ENCODE measurements around the gene HOXD10.

HOXD10 gene

DNA sequence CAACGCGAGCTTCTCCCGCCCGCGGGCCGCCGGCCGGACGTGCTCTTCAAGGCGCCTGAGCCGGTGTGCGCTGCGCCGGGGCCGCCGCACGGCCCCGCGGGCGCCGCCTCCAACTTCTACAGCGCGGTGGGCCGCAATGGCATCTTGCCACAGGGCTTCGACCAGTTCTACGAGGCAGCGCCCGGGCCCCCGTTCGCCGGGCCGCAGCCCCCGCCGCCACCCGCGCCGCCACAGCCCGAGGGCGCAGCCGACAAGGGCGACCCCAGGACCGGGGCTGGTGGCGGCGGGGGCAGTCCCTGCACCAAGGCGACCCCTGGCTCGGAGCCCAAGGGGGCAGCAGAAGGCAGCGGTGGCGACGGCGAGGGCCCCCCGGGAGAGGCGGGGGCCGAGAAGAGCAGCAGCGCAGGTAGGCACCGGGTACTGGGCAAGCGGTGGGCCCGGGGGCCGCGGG, 8.8 kb upstream of the HOXD10 start:
- DNase-seq, result peak; percentile 48

DNA sequence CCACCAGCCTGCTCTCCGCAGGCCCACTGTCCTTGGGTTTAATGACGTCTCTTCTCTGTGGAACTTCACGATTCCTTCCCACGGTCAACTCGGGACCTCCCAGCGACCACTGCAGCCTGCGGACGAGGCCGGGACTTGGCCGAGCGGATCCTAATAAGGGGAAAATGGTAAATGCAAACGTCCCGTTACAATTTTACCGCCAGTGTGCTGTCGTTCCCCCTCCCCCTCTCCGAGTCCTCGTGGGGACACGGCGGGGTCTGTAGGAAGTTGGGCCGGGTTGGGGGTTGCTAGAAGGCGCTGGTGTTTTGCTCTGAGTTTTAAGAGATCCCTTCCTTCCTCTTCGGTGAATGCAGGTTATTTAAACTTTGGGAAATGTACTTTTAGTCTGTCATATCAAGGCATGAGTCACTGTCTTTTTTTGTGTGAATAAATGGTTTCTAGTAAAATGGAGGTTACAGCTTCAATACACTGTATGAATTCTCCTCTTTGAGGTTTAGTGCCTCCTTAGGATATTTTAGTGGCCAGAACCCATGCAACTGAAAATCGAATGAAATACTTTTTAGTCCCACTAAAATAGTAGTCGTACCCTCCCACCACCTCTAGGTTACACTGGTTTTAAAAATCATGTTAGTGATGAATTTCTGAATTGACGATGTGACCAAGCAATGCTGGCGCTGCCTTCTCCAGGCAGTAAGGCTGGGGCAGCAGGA, 7.2 kb upstream of the HOXD10 start:
- peak; percentile 39 for DNase-seq

DNA sequence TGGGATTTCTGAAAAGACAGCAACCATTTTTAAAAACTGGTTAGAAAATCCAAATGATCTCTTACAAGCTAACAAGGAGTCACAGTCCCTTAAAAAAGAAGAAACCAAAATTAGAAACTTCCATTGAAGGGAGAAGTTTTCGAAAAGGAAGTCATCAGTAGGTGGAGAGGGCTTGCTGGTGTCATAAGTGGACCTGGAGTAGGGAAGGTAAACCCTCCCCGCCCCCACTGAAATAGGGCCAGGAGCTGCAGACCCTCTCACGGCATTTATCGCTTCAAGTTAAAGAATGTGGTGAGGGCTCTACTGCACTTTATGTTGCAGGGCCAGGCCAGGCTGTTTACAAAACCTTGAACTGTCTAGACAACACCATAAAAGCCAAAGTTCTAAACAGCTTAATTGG, 6.6 kb upstream of the HOXD10 start:
- DNase-seq, result peak; percentile 13

DNA sequence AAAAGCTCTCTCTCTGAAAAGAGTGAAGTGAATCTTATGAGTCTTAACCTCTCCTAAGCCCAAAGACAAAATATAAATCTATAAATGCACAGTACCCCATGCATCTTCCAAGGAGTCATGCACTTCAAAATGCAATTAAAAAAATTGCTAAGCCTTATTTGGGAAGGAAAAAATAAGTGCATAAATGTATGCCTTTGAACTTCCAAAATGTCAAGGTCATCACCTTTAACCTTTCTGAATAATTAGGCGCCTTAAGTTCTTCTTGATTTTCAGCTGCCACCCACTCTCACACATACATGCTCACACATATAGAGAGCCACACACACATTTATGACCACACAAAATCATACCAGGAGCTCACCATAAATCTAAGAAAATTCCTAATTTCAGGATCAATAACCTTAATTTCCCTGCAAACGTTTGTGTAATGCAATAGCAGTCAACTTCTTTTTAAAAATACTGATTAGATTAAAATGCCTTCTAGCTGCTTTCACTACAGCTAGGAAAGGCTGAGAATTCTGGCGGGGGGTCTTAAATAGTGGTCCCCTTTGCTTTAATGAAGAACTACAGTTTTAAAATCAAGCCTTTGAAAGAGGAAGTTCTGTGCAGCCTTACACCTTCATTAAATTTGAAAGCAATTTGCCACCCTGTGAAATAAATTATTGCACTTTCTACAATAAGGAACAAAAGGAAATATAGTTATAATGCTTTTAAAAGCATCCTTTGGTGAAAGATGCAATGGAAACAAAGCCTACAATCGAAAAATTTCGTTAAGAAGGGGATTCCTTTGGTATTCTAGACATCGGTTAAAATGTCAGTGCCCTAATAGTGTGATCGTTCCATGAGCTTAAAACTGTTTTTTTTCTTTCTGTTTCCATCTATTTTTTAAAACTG, 5.9 kb upstream of the HOXD10 start:
- DNase-seq, result no peak

DNA sequence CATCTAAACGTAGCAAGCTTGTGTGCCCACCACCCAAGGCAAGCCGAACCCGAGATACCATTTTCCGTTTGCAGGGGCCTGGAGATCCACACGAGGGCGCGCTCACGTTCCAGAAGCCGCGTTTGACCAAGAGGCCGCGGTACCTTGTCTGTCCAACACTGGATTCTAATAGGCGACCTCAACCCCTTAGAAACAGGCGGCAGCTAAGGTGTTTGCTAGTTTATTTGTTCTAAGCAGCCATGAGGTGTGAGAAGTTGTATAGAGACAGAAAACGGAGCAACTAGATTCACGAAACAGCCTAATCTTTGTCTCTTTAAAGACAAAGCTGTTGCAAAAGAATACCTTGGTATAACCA, 5.3 kb upstream of the HOXD10 start:
- DNase-seq, result peak; percentile 78

DNA sequence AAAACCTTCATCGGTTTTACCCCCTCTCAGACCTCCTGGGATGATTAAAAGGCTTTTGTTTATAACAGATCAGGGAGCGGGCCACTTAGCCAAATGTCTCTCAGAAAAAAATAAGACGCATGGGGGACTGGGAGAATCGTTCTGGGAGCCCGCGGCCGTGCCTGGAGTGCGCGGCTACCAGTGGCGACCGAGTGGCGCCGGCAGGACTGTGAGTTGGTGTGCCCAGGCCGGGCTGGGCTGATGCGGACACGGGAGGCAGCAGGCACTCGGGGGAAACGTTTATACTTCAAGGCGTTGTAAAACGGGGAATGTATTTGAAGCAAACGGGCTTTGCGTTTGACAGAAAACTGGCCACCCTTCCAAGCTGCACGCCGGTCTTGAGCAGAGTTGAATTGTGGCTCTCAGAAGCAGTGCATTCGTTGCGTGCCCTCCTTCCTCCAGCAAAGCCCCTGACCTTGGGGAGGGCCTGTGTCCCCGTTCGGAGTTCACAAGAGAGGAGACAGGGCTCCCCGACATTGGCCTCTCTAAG, 4.7 kb upstream of the HOXD10 start:
- DNase-seq, result no peak

DNA sequence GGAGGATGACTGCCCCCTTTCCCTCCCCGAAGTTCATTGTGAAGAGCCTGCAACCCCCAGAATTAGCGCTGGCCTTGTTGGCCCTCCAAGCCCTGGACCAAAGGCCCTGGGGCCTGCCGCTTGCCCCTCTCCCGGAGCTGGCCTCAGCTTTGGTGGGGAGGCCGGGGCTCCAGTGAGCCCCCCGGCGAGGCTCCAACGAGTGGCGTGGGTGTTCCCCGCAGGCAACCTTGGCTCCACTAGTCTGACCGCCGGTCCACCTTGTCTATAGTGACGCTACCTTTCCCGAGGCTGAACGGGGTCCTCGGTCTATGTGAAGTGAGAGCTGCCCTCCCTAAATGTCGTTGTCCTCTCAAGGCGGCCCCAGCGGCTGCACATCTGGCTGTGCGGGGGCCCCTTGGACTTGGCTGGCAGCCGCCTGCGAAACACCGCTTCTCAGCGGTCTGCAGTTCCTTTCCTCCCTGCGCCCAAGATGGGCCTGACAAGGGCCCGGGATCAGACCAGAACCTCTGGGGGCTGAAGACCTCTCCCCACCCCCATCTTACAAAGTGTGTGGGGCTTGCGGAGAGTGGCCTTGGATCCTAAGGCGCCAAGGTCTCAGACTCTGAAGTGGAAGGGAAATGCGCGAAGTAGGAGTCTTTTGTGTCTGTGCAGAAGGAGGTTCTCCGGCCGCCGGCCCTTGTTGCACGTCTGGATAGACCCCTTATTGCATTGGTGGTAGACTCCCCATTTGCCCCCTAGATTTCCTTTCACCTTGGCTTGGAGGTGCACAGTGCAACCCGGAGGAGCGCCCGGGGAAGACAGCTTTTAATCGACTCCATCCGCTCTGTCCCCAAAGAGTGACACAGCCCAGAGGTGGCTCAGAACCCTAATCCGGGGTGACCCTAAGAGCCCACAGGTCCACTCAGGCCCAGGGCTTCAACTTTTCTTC, 3.9 kb upstream of the HOXD10 start:
- DNase-seq, result no peak

DNA sequence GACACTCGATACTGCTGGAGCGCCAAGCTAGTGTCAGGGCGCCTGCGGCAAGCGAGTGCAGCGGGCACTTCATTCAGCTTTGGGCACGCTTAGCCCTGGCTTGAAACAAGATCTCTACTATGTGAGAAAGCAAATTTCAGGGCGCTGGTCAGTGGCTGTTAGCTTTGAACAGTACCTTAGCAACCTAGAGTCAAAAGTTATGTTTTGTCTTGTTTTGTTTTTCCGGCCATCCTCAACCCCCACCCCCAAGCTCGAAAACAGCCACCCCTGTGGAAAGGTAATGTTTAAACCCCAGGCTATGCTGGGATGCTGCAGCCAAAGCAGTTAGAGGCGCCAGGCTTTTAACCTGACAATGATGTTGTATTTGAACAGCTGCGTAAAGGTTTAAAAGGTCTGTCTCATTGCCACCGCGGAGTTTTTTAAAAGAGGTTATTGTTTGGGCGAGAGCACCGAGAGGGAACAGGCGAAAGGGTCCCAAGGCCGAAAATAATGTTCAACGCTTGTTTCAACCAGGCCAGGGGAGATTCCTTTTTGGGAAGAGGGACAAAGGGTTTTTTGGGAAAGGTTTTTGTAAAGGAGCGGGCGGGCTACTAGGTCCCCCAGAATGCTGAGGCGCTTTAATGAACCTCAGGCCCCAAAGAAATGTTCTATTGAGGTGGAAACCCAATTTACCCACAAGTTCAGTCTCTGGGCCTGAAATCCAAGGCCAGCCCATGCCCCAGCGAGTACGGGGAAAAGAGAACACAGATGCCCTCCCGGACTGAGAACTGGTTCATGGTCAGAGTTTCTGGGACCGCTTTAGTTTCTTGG, 2.3 kb upstream of the HOXD10 start:
- DNase-seq, result no peak

DNA sequence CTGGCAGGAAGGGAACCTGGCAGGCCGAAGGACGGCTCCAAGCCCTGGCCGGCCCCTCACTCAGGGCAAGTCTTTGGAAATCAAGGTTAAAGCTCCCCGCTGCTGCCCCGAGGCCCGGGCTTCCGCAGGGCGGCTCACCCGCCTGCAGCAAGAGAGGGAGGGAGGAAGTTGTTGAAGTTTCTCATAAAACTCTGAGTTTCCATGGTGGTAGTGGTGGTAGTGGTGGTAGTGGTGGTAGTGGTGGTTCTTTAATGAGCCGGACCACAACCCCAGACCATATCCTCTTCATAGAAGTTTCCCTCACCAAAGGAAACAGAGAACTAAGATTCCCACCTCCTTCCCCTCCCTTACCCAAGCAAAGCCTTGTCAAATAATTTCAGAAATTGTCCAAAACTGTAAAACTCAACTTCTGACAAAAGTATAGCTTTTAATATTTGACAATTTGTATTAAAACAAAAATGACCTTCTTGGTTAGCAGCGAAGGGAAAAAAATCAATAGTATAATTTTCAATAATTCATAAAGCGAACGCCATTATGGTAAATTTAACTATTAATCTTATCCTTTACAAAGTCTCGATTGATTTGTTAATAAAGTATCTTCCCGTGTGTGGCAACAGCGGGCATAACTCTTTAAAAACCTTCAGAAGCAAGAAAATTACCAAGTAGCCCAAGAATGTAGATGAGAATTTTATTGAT, 1.5 kb upstream of the HOXD10 start:
- DNase-seq, result no peak

DNA sequence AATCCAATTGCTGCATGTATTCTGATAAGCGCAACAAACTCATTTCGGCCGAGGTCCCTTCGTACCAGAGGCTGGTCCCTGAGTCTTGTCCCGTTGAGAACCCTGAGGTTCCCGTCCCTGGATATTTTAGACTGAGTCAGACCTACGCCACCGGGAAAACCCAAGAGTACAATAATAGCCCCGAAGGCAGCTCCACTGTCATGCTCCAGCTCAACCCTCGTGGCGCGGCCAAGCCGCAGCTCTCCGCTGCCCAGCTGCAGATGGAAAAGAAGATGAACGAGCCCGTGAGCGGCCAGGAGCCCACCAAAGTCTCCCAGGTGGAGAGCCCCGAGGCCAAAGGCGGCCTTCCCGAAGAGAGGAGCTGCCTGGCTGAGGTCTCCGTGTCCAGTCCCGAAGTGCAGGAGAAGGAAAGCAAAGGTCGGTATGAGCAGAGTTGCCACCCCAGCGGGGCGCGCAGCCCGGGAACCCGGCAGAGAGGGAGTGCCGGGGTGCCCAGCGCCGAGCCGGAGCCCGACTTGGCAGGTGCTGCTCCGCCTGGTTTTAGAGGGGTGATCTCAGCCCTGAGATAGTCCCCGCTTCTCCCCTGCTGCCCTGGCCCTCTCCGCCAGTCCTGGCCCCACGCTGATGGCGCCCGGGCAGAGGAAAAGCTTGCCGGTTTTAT, 714 bp downstream of the HOXD10 start:
- no peak for DNase-seq

DNA sequence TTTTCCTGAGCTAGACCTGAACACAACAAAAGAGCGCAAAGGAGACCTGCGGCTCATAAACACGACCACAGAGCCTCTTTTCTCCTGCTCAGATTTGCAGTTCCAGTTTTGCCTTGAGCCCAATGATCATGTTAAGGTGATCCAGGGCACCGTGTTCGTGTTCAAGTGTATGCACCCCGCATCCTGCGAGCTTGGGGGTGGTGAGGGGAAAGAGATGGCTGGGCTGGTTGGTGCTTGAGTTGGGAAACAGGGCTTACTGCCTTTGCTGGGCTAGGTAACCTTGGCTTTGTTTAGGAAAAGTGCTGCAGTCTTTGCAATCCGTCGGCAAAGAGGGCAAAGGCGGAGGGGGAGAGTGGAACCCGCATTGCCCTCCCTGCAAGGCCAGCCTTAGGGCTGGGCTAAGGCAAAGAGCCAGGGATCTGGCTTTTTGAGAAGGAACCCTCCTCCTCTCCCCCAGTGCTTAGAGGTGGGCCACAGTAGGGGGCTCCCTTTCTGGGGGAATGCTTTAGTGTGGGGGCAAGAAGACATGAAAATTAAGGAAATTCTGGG, 1.3 kb downstream of the HOXD10 start:
- DNase-seq, result no peak

DNA sequence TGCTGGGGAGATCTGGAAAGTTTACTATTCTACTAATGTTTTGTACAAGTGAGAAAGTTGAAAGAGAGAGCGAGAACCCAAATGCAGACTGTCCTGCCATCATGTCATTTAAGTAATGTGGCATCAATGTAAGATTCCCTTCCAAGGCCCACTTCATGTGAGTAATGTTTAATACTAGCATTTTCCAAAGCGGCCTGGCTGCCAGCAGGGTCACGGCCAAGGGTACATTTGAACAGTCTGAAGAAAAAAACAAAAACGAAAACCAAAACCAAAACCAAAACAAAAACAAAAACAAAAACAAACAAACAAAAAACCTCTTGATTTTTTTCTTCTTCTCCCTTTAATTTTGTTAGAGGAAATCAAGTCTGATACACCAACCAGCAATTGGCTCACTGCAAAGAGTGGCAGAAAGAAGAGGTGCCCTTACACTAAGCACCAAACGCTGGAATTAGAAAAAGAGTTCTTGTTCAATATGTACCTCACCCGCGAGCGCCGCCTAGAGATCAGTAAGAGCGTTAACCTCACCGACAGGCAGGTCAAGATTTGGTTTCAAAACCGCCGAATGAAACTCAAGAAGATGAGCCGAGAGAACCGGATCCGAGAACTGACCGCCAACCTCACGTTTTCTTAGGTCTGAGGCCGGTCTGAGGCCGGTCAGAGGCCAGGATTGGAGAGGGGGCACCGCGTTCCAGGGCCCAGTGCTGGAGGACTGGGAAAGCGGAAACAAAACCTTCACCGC, 2.2 kb downstream of the HOXD10 start:
- DNase-seq, result peak; percentile 51

DNA sequence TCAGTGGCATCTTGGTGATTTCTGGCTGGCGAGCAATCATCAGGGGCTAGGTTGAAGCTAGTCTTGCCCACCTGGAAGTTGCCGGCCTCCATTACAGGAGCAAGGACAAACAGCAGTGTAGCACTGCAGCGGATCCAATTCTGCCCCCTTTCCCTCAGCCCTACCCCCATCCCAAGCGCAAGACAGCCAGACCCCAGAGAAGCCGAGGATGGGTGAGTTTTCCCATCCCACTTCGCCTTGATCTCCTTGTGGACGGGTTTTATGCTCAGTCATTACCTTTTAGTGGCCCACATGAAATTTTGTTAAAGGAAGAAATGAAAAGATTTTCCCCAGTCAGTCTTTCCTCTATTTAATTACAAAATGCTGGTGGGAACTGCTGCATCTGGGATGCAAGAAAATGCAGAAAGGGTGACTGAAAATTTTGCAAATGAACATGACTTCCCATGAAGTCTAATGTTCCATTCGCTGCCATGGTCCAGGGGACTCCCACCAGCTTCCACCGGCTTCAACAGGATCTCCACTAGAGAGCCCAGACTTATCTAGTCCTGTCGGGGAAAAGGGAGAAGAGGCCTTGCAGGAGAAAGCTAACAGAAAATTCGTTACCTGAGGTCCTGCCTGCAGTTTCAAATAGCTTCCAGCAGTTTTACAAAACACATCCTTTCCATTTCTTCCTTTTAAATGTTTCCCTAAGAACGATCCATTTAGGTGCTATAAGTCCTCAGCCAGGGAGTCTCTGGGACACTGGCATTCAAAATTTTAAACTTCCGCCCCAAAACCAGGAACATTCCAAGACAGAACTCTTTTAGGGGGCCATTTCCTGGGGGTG, 4.0 kb downstream of the HOXD10 start:
- no peak for DNase-seq

DNA sequence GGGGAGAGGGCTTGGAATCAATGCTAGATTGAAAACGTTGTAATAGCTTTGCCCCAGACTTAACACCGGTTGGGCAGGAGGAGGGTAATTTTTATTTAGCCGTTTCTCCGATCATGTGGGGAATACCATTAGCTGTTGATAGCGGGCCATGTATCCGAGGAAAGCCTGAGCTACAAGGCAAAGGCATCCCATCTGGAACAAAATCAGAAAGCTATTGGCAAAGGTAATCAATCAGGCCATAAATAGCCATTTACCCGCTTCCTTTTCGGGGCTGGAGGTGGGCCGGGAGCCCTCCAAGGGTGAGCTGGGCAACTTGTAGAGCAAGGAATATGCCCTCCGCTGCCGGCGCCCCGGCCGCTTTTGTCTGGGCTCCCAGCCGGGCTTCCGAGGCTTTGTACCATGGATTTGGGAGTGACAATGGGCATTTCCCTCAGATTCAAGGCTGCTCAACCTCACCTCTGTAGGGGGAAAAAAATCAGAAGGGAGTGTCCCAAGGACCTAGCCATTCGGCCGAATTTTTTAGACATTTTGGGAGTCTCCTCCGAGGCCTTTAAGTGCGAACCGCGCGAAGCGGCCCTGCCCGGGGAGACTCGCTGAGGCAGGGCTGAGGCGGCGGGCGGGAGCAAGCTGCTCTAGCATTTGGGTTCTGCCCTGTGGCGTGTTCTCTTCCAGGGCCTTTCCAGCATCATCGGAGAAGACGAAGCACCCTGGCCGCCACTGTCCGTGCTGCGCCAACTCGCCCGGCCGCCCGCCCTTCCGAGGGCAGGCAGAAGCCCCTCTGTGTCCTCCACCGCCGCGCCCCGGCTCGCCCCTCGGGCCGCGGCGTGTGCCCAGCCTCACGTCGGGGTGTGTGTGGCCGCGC, 4.8 kb downstream of the HOXD10 start:
- DNase-seq, result no peak

DNA sequence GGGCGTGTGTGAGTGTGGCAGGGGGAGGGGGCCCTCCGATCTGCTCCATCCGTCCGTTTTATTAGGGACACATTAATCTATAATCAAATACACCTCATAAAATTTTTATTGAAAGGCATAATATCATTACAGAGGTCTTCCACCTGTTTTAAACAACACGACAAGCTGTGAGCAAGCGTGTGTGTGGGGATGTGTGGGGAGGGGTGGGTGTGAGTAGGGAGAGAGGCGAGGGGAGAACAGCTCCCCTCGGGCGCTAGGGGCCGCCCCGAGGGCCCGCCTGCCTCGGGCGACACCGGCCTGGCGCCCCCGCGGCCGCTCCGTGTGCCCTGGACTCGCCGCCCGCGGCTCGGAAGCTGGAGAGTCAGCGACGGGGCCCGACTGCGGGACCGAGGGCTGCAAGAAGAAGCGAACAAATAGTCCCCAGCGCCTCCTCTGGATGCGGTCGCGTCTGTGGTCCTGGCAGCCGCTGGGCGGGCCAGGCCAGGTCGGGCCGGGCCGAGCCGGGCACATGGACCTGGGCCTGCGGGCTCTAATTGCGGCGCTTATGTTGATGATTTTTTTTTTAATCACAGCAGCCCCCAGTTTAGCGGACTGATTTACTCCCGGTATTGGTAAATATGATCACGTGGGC, 5.6 kb downstream of the HOXD10 start:
- no peak for DNase-seq

DNA sequence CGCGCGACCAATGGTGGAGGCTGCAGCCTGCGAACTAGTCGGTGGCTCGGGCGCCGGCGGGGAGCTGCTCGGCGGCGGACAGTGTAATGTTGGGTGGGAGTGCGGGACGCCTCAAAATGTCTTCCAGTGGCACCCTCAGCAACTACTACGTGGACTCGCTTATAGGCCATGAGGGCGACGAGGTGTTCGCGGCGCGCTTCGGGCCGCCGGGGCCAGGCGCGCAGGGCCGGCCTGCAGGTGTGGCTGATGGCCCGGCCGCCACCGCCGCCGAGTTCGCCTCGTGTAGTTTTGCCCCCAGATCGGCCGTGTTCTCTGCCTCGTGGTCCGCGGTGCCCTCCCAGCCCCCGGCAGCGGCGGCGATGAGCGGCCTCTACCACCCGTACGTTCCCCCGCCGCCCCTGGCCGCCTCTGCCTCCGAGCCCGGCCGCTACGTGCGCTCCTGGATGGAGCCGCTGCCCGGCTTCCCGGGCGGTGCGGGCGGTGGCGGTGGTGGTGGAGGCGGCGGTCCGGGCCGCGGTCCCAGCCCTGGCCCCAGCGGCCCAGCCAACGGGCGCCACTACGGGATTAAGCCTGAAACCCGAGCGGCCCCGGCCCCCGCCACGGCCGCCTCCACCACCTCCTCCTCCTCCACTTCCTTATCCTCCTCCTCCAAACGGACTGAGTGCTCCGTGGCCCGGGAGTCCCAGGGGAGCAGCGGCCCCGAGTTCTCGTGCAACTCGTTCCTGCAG, 6.3 kb downstream of the HOXD10 start, which contains the start of gene HOXD9:
TSS of gene HOXD9 (plus strand) at position 37 of the 728 bp plus-strand sequence. CDS start at position 87, 50 bp downstream.
- DNase-seq, result peak; percentile 85

Data from left hindlimb (tissue), 1 donor.